ENCODE measurements around the gene CDC45. TPM values are rescaled to one million over a fixed set of nuclear protein-coding genes. Genes with fewer than 3 reads are reported as not detected.

CDC45 gene
- total RNA-seq, 1 experiment from 2014 or later = 29.1 TPM

DNA sequence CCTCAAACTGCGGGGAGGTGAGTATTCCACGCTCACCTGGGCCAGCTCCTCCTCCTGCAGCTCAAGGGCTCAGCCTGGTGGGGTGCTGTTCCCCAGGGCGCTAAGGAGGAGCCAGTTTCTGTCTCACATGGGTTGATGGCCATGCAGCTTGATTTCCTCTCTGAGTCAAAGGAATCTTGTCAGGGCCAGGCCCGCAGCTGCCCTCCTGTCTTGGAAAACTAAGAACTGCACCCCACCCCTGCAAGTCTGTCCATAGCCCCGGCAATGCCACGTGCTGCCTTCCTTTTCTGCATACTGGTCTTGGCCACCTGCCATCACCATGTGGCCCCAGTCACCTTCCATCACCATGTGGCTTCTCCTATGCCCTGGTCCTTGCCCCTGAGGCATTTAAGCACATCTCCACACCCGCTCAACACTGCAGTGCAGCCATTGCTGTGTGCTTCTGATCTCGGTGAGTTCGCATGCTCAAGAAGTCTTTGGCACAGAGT is 79.6 kb downstream of the CDC45 start:
- no peaks in the 10 kb centered on the region for H3F3A ChIP-seq (ENCODE audit: insufficient read depth, low read depth)
- CTCF ChIA-PET = no interaction called here
- TF ChIP-seq EZH2 (IDR thresholded peaks at IDR 0.05; ENCODE audit: low read depth) = no peak
- TF ChIP-seq CTCF (conservative IDR thresholded peaks at IDR 0.05) = no peak
- H3K27ac ChIP-seq = no peak overlapping the region
- no peak overlapping the region for H3K4me2 ChIP-seq
- no peaks in the 10 kb centered on the region for H3K9me3 ChIP-seq (ENCODE audit: insufficient read depth, low read depth)
- no TSS peak for BruUV-seq (replicated peaks)
- H3K36me3 ChIP-seq (ENCODE audit: low read depth) = no peaks in the 10 kb centered on the region
- no peaks in the 10 kb centered on the region for H4K20me1 ChIP-seq (ENCODE audit: insufficient read depth)
- H3K79me2 ChIP-seq (ENCODE audit: low read depth) = no peaks in the 10 kb centered on the region
- H2AFZ ChIP-seq = no peak overlapping the region
- intact Hi-C loops (cut with micrococcal nuclease; ENCODE audit: unreplicated experiment) = no loop called here
- POLR2A ChIA-PET (ENCODE audit: unreplicated experiment) = no interaction called here
- DNase-seq = no peak
- no peaks in the 10 kb centered on the region for H3K4me1 ChIP-seq (replicated peaks; ENCODE audit: insufficient read depth)
- no peak overlapping the region for H3K4me3 ChIP-seq
- H3K9me2 ChIP-seq (ENCODE audit: insufficient read depth) = no peaks in the 10 kb centered on the region
- no peaks in the 10 kb centered on the region for H3K27me3 ChIP-seq (ENCODE audit: insufficient read depth, low read depth)

DNA sequence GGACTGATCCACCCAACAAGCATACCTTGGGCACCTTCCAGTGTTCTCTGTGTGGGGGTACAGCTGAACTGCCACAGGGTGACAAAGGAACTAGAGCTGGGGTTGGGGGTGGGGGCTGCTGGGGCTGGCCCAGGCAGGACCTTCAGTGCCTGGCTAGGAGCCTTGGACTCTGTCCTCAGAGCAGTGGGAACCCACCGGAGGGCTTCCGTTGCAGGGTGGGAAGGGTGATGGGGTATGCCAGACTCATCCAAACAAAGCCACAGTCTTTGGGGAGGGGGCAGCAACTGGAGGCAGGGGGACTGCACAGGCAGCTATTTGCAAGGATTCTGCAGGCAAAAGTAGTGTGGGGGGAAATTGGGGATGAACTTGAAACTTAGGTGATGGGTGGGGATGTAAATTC is 80.2 kb downstream of the CDC45 start:
- Histone ChIP-seq H4K20me1 (ENCODE audit: insufficient read depth) (no peaks in the 10 kb centered on the region), H3K4me3 (no peak overlapping the region), H3K4me1 (replicated peaks; ENCODE audit: insufficient read depth) (no peaks in the 10 kb centered on the region), H3K4me2 (no peak overlapping the region), H3K27ac (no peak overlapping the region), H3K36me3 (ENCODE audit: low read depth) (no peaks in the 10 kb centered on the region), H3K9me2 (ENCODE audit: insufficient read depth) (no peaks in the 10 kb centered on the region), H3K27me3 (ENCODE audit: insufficient read depth, low read depth) (no peaks in the 10 kb centered on the region), H3K79me2 (ENCODE audit: low read depth) (no peaks in the 10 kb centered on the region), H3K9me3 (ENCODE audit: insufficient read depth, low read depth) (no peaks in the 10 kb centered on the region), H3F3A (ENCODE audit: insufficient read depth, low read depth) (no peaks in the 10 kb centered on the region), H2AFZ (no peak overlapping the region)
- CTCF ChIA-PET = no interaction called here
- no TSS peak for BruUV-seq (replicated peaks)
- no peak for DNase-seq
- intact Hi-C loops (cut with micrococcal nuclease; ENCODE audit: unreplicated experiment) = no loop called here
- no peak for TF ChIP-seq EZH2 (IDR thresholded peaks at IDR 0.05; ENCODE audit: low read depth)
- POLR2A ChIA-PET (ENCODE audit: unreplicated experiment) = no interaction called here

GRCh38 chr22:19565382-19566278 is 85.9 kb downstream of the CDC45 start:
- H4K20me1 ChIP-seq (ENCODE audit: insufficient read depth) = no peaks in the 10 kb centered on the region
- DNase-seq = no peak
- no peak overlapping the region for H2AFZ ChIP-seq
- H3K4me1 ChIP-seq (replicated peaks; ENCODE audit: insufficient read depth) = no peaks in the 10 kb centered on the region
- intact Hi-C loops (cut with micrococcal nuclease; ENCODE audit: unreplicated experiment) = no loop called here
- BruUV-seq (replicated peaks) = no TSS peak
- POLR2A ChIA-PET (ENCODE audit: unreplicated experiment) = no interaction called here
- H3K9me3 ChIP-seq (ENCODE audit: insufficient read depth, low read depth) = no peaks in the 10 kb centered on the region
- no peak overlapping the region for H3K27ac ChIP-seq
- TF ChIP-seq CTCF (conservative IDR thresholded peaks at IDR 0.05) (no peak), EZH2 (IDR thresholded peaks at IDR 0.05; ENCODE audit: low read depth) (no peak)
- H3K36me3 ChIP-seq (ENCODE audit: low read depth) = no peaks in the 10 kb centered on the region
- H3K4me3 ChIP-seq = no peak overlapping the region
- H3K4me2 ChIP-seq = no peak overlapping the region
- no peaks in the 10 kb centered on the region for H3K9me2 ChIP-seq (ENCODE audit: insufficient read depth)
- no peaks in the 10 kb centered on the region for H3K27me3 ChIP-seq (ENCODE audit: insufficient read depth, low read depth)
- H3K79me2 ChIP-seq (ENCODE audit: low read depth) = no peaks in the 10 kb centered on the region
- CTCF ChIA-PET = no interaction called here
- no peaks in the 10 kb centered on the region for H3F3A ChIP-seq (ENCODE audit: insufficient read depth, low read depth)
